Mesendoderm (in vitro differentiated cells): ENCODE measurements around the gene TRAPPC6A.

Experiments used
- DNase-seq: peaks from one replicate; pipeline ENCODE4 v3.0.0; 2013
- H2AK5ac ChIP-seq: 2 replicates; pipeline ENCODE4 v1.6.1; 2013; ENCODE audit warnings: low read length, inconsistent platforms
- H2BK120ac ChIP-seq: 2 replicates; pipeline ENCODE4 v1.6.1; 2013; ENCODE audit warnings: low read depth, mild to moderate bottlenecking, low read length, moderate library complexity, mixed read lengths
- H2BK15ac ChIP-seq: replicated peaks from 2 replicates; pipeline ENCODE4 v1.6.1; 2013; ENCODE audit warnings: low read depth, mild to moderate bottlenecking, moderate library complexity
- H2BK5ac ChIP-seq: 2 replicates; pipeline ENCODE4 v1.6.1; 2013; ENCODE audit warnings: low read length, inconsistent platforms
- H3K18ac ChIP-seq: 2 replicates; pipeline ENCODE4 v1.6.1; 2013; ENCODE audit warnings: mild to moderate bottlenecking, low read length, mixed read lengths
- H3K23ac ChIP-seq: one replicate; pipeline ENCODE4 v1.6.1; 2013; ENCODE audit warnings: low read length
- H3K27ac ChIP-seq: 2 replicates; pipeline ENCODE4 v1.5.1; 2013; ENCODE audit warnings: low read depth, mild to moderate bottlenecking, inconsistent platforms, low read length, moderate library complexity
- H3K27me3 ChIP-seq: 2 replicates; pipeline ENCODE4 v1.6.1; 2013; ENCODE audit warnings: low read length, control low read depth, mild to moderate bottlenecking, inconsistent platforms; ENCODE audit not compliant: insufficient read depth, poor library complexity
- H3K36me3 ChIP-seq: 2 replicates; pipeline ENCODE4 v1.6.1; 2013; ENCODE audit warnings: low read length, inconsistent platforms; ENCODE audit not compliant: control insufficient read depth, insufficient read depth
- H3K4ac ChIP-seq: one replicate; pipeline ENCODE4 v1.6.1; 2013; ENCODE audit warnings: low read depth, mild to moderate bottlenecking, low read length, moderate library complexity
- H3K4me1 ChIP-seq: 2 replicates; pipeline ENCODE4 v1.6.1; 2013; ENCODE audit warnings: low read depth, low read length, inconsistent platforms; ENCODE audit not compliant: control insufficient read depth
- H3K4me2 ChIP-seq: 2 replicates; pipeline ENCODE4 v1.6.1; 2013; ENCODE audit warnings: low read length
- H3K4me3 ChIP-seq: 2 replicates; pipeline ENCODE4 v1.5.1; 2013; ENCODE audit warnings: mild to moderate bottlenecking, low read length
- H3K56ac ChIP-seq: one replicate; pipeline ENCODE4 v1.6.1; 2013; ENCODE audit warnings: low read length
- H3K79me1 ChIP-seq: 2 replicates; pipeline ENCODE4 v1.6.1; 2013; ENCODE audit warnings: low read length, inconsistent platforms
- H3K79me2 ChIP-seq: 2 replicates; pipeline ENCODE4 v1.6.1; 2013; ENCODE audit warnings: mild to moderate bottlenecking, low read length; ENCODE audit not compliant: control insufficient read depth, insufficient read depth
- H3K9ac ChIP-seq: 2 replicates; pipeline ENCODE4 v1.6.1; 2013; ENCODE audit warnings: low read length, inconsistent platforms
- H4K5ac ChIP-seq: one replicate; pipeline ENCODE4 v1.6.1; 2013; ENCODE audit warnings: low read length
- H4K8ac ChIP-seq: one replicate; pipeline ENCODE4 v1.6.1; 2013; ENCODE audit warnings: low read depth, mild to moderate bottlenecking, control low read depth, low read length, moderate library complexity
- WGBS: extraction: QIAGEN DNeasy Blood & Tissue Kit; methylation state at CpG from one replicate; pipeline ENCODE4 v1.1.7; 2013; ENCODE audit warnings: low lambda C conversion rate, missing lambda C conversion rate; ENCODE audit not compliant: insufficient coverage; ENCODE audit errors: extremely low coverage; 5-methylcytosine and 5-hydroxymethylcytosine counted together

The TRAPPC6A gene

DNA sequence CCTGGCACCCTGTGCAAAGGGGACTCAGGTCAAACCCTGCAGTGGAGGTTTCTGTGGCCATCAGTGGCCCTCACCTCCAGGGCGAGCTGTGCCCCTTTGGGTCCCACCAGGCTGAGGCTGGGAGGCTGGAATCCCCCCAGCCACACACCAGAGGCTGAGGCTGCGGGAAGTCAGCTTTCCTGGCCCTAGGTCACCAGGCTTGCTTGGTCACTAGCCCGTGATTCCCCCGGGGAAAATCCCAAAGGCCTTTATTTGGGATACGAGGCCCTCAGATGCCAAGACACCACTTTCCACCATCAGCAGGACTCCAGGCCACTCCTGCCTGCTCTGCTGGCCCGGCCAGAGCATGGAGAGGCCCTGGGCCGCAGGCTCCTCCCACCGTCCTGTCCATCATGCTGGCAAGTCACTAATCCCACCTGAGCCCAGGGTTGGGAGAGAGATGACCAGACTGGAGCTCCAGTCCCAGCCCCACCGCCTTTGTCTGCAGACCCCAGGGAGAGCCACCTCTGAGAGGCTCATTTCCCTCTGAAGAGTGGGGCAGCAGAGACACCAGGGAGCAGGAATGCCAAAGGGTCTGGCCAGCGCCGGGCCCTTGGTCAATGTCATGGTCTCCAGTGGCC, 21.9 kb downstream of the TRAPPC6A start:
- Histone ChIP-seq H3K79me1 (no peaks in the 10 kb centered on the region), H3K18ac (no peak overlapping the region), H3K4me1 (no peaks in the 10 kb centered on the region), H3K36me3 (no peaks in the 10 kb centered on the region), H2BK5ac (no peak overlapping the region), H2AK5ac (no peak overlapping the region), H3K79me2 (no peaks in the 10 kb centered on the region), H4K8ac (no peak overlapping the region), H3K4me3 (no peak overlapping the region), H3K9ac (no peak overlapping the region), H3K4me2 (no peak overlapping the region), H3K4ac (no peak overlapping the region), H3K56ac (no peak overlapping the region), H4K5ac (no peak overlapping the region), H3K27me3 (peaks cover 5% of the 10 kb centered on the region), H3K27ac (no peak overlapping the region), H2BK120ac (no peak overlapping the region), H2BK15ac (no peak overlapping the region), H3K23ac (no peak overlapping the region)
- no CpG with 5 or more reads among the region's 11 CpGs for WGBS
- DNase-seq, result no peak

- WGBS, result no CpG with 5 or more reads among the region's 19 CpGs
- DNase-seq, result peak; percentile 42
- Histone ChIP-seq H3K9ac (no peak overlapping the region), H3K23ac (no peak overlapping the region), H3K18ac (no peak overlapping the region), H3K4me3 (no peak overlapping the region), H2AK5ac (no peak overlapping the region), H4K5ac (no peak overlapping the region), H3K27ac (no peak overlapping the region), H3K56ac (peak overlapping the region; percentile 28), H3K27me3 (peaks cover 5% of the 10 kb centered on the region), H3K4ac (no peak overlapping the region), H3K79me2 (no peaks in the 10 kb centered on the region), H2BK120ac (no peak overlapping the region), H3K36me3 (no peaks in the 10 kb centered on the region), H2BK15ac (no peak overlapping the region), H3K4me1 (no peaks in the 10 kb centered on the region), H4K8ac (no peak overlapping the region), H3K79me1 (no peaks in the 10 kb centered on the region), H3K4me2 (peak overlapping the region; percentile 19), H2BK5ac (no peak overlapping the region)
Observed at GRCh38 chr19:45154064-45154827, 23.8 kb downstream of the TRAPPC6A start.

GRCh38 chr19:45153339-45154063, 24.5 kb downstream of the TRAPPC6A start:
- peak overlapping the region; percentile 38 for H3K4me2 ChIP-seq
- H2BK120ac ChIP-seq, result no peak overlapping the region
- H3K4me3 ChIP-seq, result no peak overlapping the region
- no peak overlapping the region for H3K9ac ChIP-seq
- peaks cover 5% of the 10 kb centered on the region for H3K27me3 ChIP-seq
- WGBS, result no CpG with 5 or more reads among the region's 69 CpGs
- peak overlapping the region; percentile 28 for H3K56ac ChIP-seq
- H2BK15ac ChIP-seq, result no peak overlapping the region
- no peak overlapping the region for H3K4ac ChIP-seq
- H3K23ac ChIP-seq, result no peak overlapping the region
- H3K4me1 ChIP-seq, result no peaks in the 10 kb centered on the region
- no peak overlapping the region for H2BK5ac ChIP-seq
- H4K8ac ChIP-seq, result no peak overlapping the region
- H3K36me3 ChIP-seq, result no peaks in the 10 kb centered on the region
- H3K79me1 ChIP-seq, result no peaks in the 10 kb centered on the region
- H2AK5ac ChIP-seq, result no peak overlapping the region
- no peak overlapping the region for H3K27ac ChIP-seq
- no peak overlapping the region for H3K18ac ChIP-seq
- no peaks in the 10 kb centered on the region for H3K79me2 ChIP-seq
- peak; percentile 54 for DNase-seq
- no peak overlapping the region for H4K5ac ChIP-seq

DNA sequence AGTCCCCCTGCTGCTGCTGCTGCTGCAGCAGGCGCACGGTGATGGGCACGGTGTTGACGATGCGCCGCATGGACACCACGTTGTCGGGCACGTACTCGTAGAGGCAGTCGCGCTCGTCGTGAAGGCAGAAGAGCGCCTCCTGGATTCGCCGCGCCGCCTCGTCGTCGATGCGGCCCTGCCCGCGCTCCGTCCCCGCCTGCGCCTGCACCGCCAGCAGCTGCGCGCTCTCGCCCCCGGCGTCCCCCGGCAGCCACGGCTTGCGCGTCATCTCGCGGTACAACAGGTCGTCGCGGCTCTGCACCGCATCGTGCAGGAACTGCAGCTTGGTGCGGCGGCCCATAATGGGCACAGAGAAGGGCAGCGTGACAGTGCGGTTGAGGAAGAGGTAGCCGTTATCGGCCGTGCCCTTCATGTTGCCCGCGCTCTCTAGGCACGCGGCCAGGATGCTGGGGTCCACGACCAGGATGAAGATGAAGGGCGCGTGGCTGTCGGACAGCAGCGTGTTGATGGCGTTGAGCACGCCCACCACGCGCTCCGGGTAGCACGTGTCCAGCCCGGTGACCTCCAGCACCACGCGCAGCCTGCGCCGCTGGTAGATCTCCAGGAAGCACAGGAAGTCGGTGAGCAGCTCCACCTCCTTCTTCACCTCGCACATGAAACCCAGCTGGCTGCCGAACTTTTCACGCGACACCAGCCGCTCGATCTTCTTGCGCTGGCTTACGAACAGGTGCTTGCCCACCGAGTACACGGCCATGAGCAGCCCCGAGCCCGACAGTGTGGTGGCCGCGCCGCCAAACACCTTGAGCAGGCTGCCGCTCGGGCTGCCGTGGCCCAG, 25.3 kb downstream of the TRAPPC6A start:
- H3K4me2 ChIP-seq, result no peak overlapping the region
- peak; percentile 71 for DNase-seq
- no peak overlapping the region for H3K4me3 ChIP-seq
- H3K27me3 ChIP-seq, result peaks cover 5% of the 10 kb centered on the region
- H3K36me3 ChIP-seq, result no peaks in the 10 kb centered on the region
- no peak overlapping the region for H2BK15ac ChIP-seq
- no peak overlapping the region for H3K56ac ChIP-seq
- no peaks in the 10 kb centered on the region for H3K79me2 ChIP-seq
- no peaks in the 10 kb centered on the region for H3K4me1 ChIP-seq
- no peak overlapping the region for H4K8ac ChIP-seq
- H3K23ac ChIP-seq, result peak overlapping the region; percentile 94
- H2AK5ac ChIP-seq, result no peak overlapping the region
- no peak overlapping the region for H3K27ac ChIP-seq
- no peaks in the 10 kb centered on the region for H3K79me1 ChIP-seq
- no peak overlapping the region for H3K9ac ChIP-seq
- H4K5ac ChIP-seq, result no peak overlapping the region
- H2BK120ac ChIP-seq, result no peak overlapping the region
- H3K18ac ChIP-seq, result no peak overlapping the region
- H3K4ac ChIP-seq, result no peak overlapping the region
- WGBS, result no CpG with 5 or more reads among the region's 91 CpGs
- H2BK5ac ChIP-seq, result no peak overlapping the region

- H2BK5ac ChIP-seq, result no peak overlapping the region
- no peak overlapping the region for H3K56ac ChIP-seq
- H4K5ac ChIP-seq, result no peak overlapping the region
- no peak overlapping the region for H3K4me2 ChIP-seq
- no peak overlapping the region for H3K9ac ChIP-seq
- H3K36me3 ChIP-seq, result no peaks in the 10 kb centered on the region
- peaks cover 5% of the 10 kb centered on the region for H3K27me3 ChIP-seq
- H3K4me1 ChIP-seq, result no peaks in the 10 kb centered on the region
- no peak for DNase-seq
- no CpG with 5 or more reads among the region's 64 CpGs for WGBS
- no peak overlapping the region for H3K27ac ChIP-seq
- H3K18ac ChIP-seq, result no peak overlapping the region
- H2AK5ac ChIP-seq, result no peak overlapping the region
- no peak overlapping the region for H4K8ac ChIP-seq
- no peak overlapping the region for H3K4me3 ChIP-seq
- no peak overlapping the region for H3K4ac ChIP-seq
- H2BK120ac ChIP-seq, result no peak overlapping the region
- no peak overlapping the region for H3K23ac ChIP-seq
- H2BK15ac ChIP-seq, result no peak overlapping the region
- H3K79me1 ChIP-seq, result no peaks in the 10 kb centered on the region
- H3K79me2 ChIP-seq, result no peaks in the 10 kb centered on the region
Observed at GRCh38 chr19:45151821-45152503, 26.1 kb downstream of the TRAPPC6A start.
